Epidermal melanocyte (primary cell): Measurements from ENCODE around the gene KIF16B.

Experiments
- DNase-seq: peaks from one replicate; pipeline ENCODE4 v3.0.0; 2011; ENCODE audit warnings: low spot score; ENCODE audit not compliant: insufficient read length

The KIF16B gene

GRCh38 chr20:16404640-16405039 is 168.6 kb downstream of the KIF16B start:
- DNase-seq: no peak

GRCh38 chr20:16404171-16404570 is 169.1 kb downstream of the KIF16B start:
- DNase-seq: no peak

DNA sequence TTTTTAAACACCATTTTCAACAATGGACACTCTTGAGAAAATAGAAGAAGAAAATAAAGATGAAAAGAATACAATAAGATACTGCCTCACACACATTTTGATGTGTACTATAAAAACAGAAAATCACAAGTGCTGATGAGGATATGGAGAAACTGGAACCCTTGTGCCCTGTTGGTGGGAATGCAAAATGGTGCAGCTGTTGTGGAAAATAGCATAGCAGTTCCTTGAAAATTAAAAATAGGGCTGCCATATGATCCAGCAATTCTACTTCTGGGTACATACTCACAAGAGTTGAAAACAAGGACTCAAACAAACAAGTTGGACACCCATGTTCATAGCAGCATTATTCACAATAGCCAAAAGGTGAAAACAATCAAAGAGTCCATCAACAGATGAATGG is 173.0 kb downstream of the KIF16B start:
- DNase-seq: no peak

- no peak for DNase-seq
Measured at GRCh38 chr20:16399801-16400200, 173.4 kb downstream of the KIF16B start.

DNA sequence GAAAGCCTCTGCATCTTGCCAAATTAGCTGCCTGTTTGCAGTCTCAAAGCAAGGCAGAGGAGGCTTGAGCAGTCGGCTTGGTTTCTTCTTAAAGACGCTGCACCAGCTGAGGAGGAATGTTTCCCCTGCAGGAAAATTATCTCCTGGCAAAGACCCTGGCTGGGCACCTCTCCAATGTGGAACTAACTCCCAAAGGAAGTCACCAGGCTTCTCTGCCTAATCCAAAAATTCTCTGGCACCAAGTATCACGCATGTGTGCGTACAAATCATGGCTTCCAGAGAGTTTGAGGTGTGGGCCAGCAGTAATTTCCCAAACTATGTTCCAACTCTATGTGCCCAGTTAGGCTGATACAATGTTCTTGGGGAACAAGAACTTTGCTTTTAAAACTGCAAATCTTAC is 176.2 kb downstream of the KIF16B start:
- no peak for DNase-seq

- DNase-seq: no peak
Measured at GRCh38 chr20:16395366-16395765, 177.9 kb downstream of the KIF16B start.

DNA sequence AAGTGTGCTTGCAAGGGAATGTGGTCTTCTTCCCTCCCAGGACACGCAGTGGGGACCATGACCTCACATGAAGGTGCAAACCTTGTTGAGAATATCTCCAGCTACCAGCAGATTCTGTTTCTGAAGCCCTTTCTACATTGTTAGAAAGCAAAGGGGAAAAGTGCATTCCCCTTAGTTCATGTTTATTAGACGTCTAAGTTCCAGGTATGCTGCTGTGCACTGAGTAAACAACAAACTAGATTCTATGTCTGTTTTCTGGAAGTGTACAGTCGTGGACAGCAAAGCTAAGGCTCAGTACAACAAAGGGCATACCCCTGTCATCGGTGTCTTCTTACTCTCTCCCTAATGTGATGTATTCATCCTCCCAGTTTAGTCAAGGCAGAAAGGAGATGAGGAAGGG is 178.5 kb downstream of the KIF16B start:
- DNase-seq: no peak

GRCh38 chr20:16393836-16394235 is 179.4 kb downstream of the KIF16B start:
- DNase-seq: no peak

DNA sequence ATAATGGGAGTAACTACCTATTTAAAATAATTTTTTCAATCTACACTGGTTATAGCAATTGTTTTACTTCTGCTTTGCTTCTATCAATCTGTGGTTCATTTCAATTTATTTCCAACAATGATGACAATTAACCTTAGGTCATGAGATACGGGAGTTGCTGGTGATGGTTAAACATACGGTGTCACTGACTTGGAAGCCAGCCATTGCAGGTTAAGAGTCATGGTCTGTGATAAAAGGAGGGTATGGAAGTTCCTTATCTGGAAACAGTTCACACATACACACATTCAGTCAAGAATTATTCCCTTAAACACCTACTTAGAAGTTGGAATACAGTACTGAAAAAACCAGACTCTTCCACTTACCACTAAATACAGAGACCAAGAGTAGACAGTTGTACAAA is 180.0 kb downstream of the KIF16B start:
- DNase-seq: no peak

- no peak for DNase-seq
Measured at GRCh38 chr20:16392346-16392745, 180.9 kb downstream of the KIF16B start.

GRCh38 chr20:16390991-16391390 is 182.3 kb downstream of the KIF16B start:
- no peak for DNase-seq

GRCh38 chr20:16388731-16389130 is 184.5 kb downstream of the KIF16B start:
- DNase-seq: no peak

DNA sequence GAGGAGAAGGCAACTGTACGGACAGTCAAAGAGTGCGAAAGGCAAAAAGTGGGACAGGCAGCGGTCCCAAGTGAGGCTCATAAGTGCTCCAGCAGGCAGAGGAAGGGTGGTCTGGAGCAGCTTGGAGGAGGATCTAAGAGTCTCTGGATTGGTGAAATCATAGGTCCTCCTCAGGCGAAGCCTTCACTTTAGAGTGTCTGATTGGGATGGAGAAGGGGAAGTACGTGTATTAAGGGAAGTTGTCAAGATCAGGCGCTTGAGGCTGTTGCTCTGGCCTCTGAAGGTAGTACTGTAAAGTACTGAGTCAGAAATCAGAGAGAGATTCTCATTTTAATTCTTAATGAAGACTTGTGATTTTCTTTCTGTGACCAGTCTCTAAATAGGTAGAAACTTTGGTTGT is 185.6 kb downstream of the KIF16B start:
- no peak for DNase-seq

- DNase-seq: no peak
Measured at GRCh38 chr20:16385891-16386290, 187.4 kb downstream of the KIF16B start.

- no peak for DNase-seq
Measured at GRCh38 chr20:16385462-16385861, 187.8 kb downstream of the KIF16B start.

DNA sequence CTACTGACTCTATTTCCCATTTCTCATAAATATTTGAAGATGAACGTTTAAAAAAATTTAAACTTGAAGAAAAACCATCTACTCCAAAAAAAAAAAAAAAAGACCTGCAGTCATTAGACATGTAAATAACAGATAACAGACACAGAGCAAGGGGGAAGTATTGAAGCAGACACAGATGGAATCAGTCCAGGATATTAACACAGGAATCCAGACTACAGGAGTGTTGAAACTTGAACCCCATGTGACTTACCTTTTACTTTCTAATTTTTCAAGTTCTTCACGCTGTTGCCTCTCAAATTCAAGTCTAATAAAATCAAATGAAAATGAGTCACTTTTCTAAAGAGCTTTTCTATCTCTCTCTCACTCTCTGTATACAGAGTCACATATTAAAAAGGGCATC is 191.8 kb downstream of the KIF16B start:
- DNase-seq: no peak

- DNase-seq: no peak
Measured at GRCh38 chr20:16378712-16379370, 194.4 kb downstream of the KIF16B start.

GRCh38 chr20:16378122-16378521 is 195.1 kb downstream of the KIF16B start:
- no peak for DNase-seq

DNA sequence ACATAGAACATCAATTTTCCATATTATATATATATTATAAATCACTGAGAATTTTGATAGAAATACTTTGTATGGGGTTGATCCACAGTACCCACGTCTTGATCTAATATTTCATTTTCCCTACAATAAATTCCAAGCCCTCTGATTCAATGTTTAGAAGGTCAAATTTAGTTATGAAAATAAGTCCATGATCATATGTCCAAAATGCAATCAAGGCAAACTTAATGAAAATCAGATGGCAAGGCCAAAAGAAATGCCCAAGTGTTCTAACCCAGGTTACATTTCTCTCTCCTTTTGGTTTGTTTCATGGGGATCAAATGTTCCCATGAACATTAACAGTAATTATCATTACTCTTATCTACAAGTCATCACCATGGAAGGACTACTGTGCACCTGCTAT is 203.8 kb downstream of the KIF16B start:
- DNase-seq: no peak

DNA sequence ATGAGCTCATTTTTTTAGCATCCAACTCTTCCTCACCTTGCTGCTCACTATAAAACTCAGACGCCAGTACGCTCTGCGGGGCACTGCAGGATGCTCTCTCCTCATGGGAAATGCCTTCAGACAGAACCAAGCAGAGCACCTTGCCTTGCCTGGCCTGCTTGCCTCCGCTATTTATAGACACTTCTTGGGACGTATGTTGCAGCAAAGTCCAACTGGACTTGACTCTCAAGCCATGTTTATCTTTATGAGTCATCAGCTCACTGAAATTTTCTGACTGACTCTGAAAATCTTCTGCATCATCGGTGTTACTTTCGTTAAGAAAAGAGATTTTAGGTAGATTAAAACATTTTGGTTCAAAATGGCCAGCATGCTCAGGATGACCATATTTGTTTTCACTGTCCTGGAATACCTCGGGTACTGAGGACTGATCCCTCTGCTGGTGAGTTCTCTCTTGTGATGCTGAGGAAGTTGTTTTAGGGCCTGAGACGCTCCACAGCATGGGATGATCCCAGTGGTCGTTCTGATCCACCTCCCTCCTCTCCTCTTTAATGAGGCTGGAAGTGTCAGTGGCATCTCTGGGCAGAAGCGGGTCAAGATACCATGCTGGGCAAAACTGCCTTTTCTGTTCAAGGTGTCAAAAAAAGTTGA is 204.5 kb downstream of the KIF16B start:
- DNase-seq: no peak

- DNase-seq: no peak
Measured at GRCh38 chr20:16367948-16368560, 205.2 kb downstream of the KIF16B start.

GRCh38 chr20:16366529-16366928 is 206.7 kb downstream of the KIF16B start:
- DNase-seq: no peak

DNA sequence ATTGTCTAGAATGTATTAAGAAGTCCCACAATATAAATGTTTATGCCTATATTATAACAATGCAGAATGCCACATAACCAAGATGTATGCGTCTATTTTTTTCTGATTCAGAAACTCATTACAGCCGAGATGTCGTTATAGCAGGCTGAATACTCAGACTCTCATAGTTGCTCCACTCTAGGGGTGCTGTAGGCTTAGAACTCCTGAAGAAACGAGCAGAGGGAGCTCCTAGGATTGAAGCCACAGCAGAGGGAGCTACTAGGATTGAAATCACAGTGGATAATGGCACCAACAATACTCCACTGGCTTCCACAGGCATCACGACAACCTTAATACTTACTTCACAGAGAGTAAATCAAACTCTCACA is 208.9 kb downstream of the KIF16B start:
- DNase-seq: no peak
